GM12878 (cell line): ENCODE results near the gene ETNK2. TPM values are rescaled to one million over a fixed set of nuclear protein-coding genes. Genes with fewer than 3 reads are reported as not detected.
"Not testable (repeated sequence)": the region's sequence is repeated elsewhere in the genome, so short reads cannot be mapped to it uniquely, and the experiment has no call there.

Experiments
- ATAC-seq: fragments of 200-7000 bp; cut with Tn5 transposase; 3 replicates; pipeline ENCODE4 v1.9.1; 2020; ENCODE audit warnings: mild to moderate bottlenecking, moderate library complexity
- BruUV-seq: library from RNA; stranded (reverse); fragments of 400-500 nt; replicated peaks from 2 replicates; lab custom pipeline; 2021; lab: Mats Ljungman, UMichigan
- CTCF ChIA-PET: fragments of 300-600 bp; sonication (Branson Sonifier 250); formaldehyde crosslinking; extraction: SDS; loops from one replicate; lab custom pipeline; 2021; ENCODE audit warnings: inconsistent platforms; lab: Yijun Ruan, JAX
- POLR2A ChIA-PET: fragments of 350-600 bp; formaldehyde crosslinking; extraction: SDS; loops from one replicate; lab custom pipeline; 2021; ENCODE audit warnings: inconsistent platforms; lab: Charles Lee
- RAD21 ChIA-PET: fragments of 300-600 bp; sonication (Branson Sonifier 250); formaldehyde crosslinking; loops from one replicate; lab custom pipeline; 2023; ENCODE audit warnings: antibody characterized with exemption; ENCODE audit not compliant: unreplicated experiment; lab: Charles Lee
- SMC1A ChIA-PET: fragments of 300-600 bp; sonication (Branson Sonifier 250); formaldehyde crosslinking; loops from one replicate; lab custom pipeline; 2023; ENCODE audit not compliant: unreplicated experiment, uncharacterized antibody; lab: Charles Lee
- DNase-seq: peaks from one replicate; pipeline ENCODE4 v3.0.0-alpha.2; 2011; ENCODE audit warnings: low read depth, low spot score
- FAIRE-seq: peaks from 3 replicates; lab custom pipeline; 2011; peaks lifted over from hg19 to GRCh38; lab: Jason Lieb, UNC
- H2AFZ ChIP-seq: 2 replicates; pipeline ENCODE4 v1.6.0; 2011; ENCODE audit warnings: low read depth, low read length, control low read depth; ENCODE audit not compliant: control insufficient read depth
- H3K27ac ChIP-seq: 2 replicates; pipeline ENCODE4 v1.5.1; 2011; ENCODE audit warnings: control low read depth; ENCODE audit not compliant: control insufficient read depth, insufficient read depth
- H3K27me3 ChIP-seq, 2 experiments: replicated peaks in 1 of 2; 2 replicates each; pipeline versions ENCODE4 v1.6.0 to v1.6.1; 2011; ENCODE audit warnings: low read length in 1 of 2; ENCODE audit not compliant: control insufficient read depth in 2 of 2, insufficient read depth in 2 of 2
- H3K36me3 ChIP-seq, 2 experiments: 2 replicates each; pipeline ENCODE4 v1.5.1; 2011; ENCODE audit warnings: low read length in 1 of 2; ENCODE audit not compliant: control insufficient read depth in 2 of 2, insufficient read depth in 2 of 2
- H3K4me1 ChIP-seq: 2 replicates; pipeline ENCODE4 v1.6.1; 2011; ENCODE audit warnings: mild to moderate bottlenecking, low read length, moderate library complexity, mixed read lengths; ENCODE audit not compliant: control insufficient read depth, insufficient read depth
- H3K4me2 ChIP-seq: 2 replicates; pipeline ENCODE4 v1.6.0; 2011; ENCODE audit warnings: control low read depth; ENCODE audit not compliant: control insufficient read depth, insufficient read depth
- H3K4me3 ChIP-seq: fragments of 200-600 bp; sonication (generic); 2 replicates; pipeline ENCODE4 v1.5.1; 2016
- H3K79me2 ChIP-seq: 2 replicates; pipeline ENCODE4 v1.6.0; 2011; ENCODE audit warnings: low read length; ENCODE audit not compliant: control insufficient read depth, insufficient read depth
- H3K9ac ChIP-seq: 2 replicates; pipeline ENCODE4 v1.8.0; 2011; ENCODE audit warnings: low read length, control low read depth, mixed read lengths; ENCODE audit not compliant: control insufficient read depth, insufficient read depth
- H3K9me3 ChIP-seq: replicated peaks from 3 replicates; pipeline ENCODE4 v1.5.1; 2011; ENCODE audit warnings: mild to moderate bottlenecking, low read length; ENCODE audit not compliant: control insufficient read depth, insufficient read depth
- H4K20me1 ChIP-seq: 2 replicates; pipeline ENCODE4 v1.6.0; 2011; ENCODE audit not compliant: control insufficient read depth, insufficient read depth
- FOS ChIP-seq: IDR thresholded peaks from 3 replicates; pipeline ENCODE4 v1.6.1; 2011; ENCODE audit warnings: borderline replicate concordance; ENCODE audit not compliant: insufficient read length; ENCODE audit errors: extremely low read depth
- KAT2A ChIP-seq: conservative IDR thresholded peaks from 2 replicates; pipeline ENCODE4 v1.6.1; 2011; ENCODE audit warnings: low read depth, low read length; ENCODE audit not compliant: control insufficient read depth
- MEF2B ChIP-seq: fragments of 450-650 bp; IDR thresholded peaks from 2 replicates; pipeline ENCODE4 v1.6.1; 2018; ENCODE audit warnings: mild to moderate bottlenecking, moderate library complexity; ENCODE audit not compliant: partially characterized antibody, poor library complexity, severe bottlenecking
- RCOR1 ChIP-seq: conservative IDR thresholded peaks from 2 replicates; pipeline ENCODE4 v1.6.1; 2012; ENCODE audit warnings: low read depth, low read length, improper control_type of control experiment
- SPI1 ChIP-seq: IDR thresholded peaks from 2 replicates; pipeline ENCODE4 v1.6.1; 2011; ENCODE audit warnings: low read depth, mild to moderate bottlenecking, low read length, moderate library complexity, borderline replicate concordance; ENCODE audit not compliant: insufficient read depth
- WGBS: methylation state at CpG from one replicate; pipeline ENCODE4 v1.1.6; 2016; ENCODE audit warnings: low lambda C conversion rate; ENCODE audit not compliant: insufficient replicate concordance, insufficient coverage; ENCODE audit errors: missing lambda C conversion rate; 5-methylcytosine and 5-hydroxymethylcytosine counted together
- in situ Hi-C: fragments of 300-500 bp; cut with MboI; formaldehyde crosslinking; loops from 9 replicates; pipeline ENCODE4 v1.14.3; 2018; ENCODE audit warnings: mixed read lengths
- intact Hi-C: fragments of 100-400 bp; cut with micrococcal nuclease; formaldehyde crosslinking; loops from one replicate; pipeline ENCODE4 v1.14.2; 2022; ENCODE audit not compliant: unreplicated experiment
- polyA plus RNA-seq, 11 experiments: library from polyadenylated mRNA; depleted of rRNA in 4 of 11; unstranded in 6 of 11; stranded (reverse) in 5 of 11; fragments of >200 nt; fragmentation: Nextera tagmentation in 4 of 11; fragmentation: Illumina TruSeq in 1 of 11; extraction: Ambion mirVana in 4 of 11; extraction: Trizol in 1 of 11; gene quantifications; 1 replicate in 1 of 11; 2 replicates in 10 of 11; pipeline versions ENCODE4 v1.2.1 to v1.2.3, GENCODE V29; 2011 to 2016; ENCODE audit warnings: inconsistent platforms in 2 of 11, missing spikeins in 2 of 11, low read depth in 1 of 11
- total RNA-seq, 4 experiments: library from RNA; depleted of rRNA in 3 of 4; stranded (reverse); fragments of >200 nt in 3 of 4; fragmentation: Illumina TruSeq in 1 of 4; extraction: Trizol in 1 of 4; gene quantifications; 2 replicates each; pipeline versions ENCODE4 v1.2.1 to v1.2.3, GENCODE V29; 2013 to 2021
- TF ChIP-seq, protein P1 (sequence below): fragments of 450-650 bp; IDR thresholded peaks from 2 replicates; pipeline ENCODE4 v1.6.1; 2016; ENCODE audit warnings: mild to moderate bottlenecking

Gene ETNK2
- total and polyA plus RNA-seq, 10 of the 15 experiments (the other 5 are each of a cell fraction or from before 2014, with no cell fraction given) = 0.14 TPM; not detected in 9

DNA sequence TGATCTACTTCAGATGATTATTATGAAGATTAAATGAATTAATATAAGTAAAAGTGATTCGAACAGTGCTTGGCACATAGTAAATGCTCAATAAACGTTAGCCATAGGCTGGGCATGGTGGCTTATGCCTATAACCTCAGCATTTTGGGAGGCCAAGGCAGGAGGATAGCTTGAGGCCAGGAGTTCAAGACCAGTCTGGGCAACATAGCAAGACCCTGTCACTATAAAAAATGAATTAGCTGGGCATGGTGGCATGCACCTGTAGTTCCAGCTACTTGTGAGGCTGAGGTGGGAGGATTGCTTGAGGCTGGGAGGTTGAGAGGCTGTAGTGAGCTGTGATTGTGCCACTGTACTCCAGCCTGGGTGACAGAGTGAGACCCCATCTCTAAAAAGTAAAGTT lies 52.1 kb downstream of the ETNK2 start:
- H3K9me3 ChIP-seq, H3K27ac ChIP-seq, CTCF ChIA-PET, POLR2A ChIA-PET, H3K79me2 ChIP-seq, H3K27me3 ChIP-seq, H3K9ac ChIP-seq, H2AFZ ChIP-seq, ATAC-seq, DNase-seq, H3K4me3 ChIP-seq, in situ Hi-C loops, H3K4me1 ChIP-seq, H3K36me3 ChIP-seq, intact Hi-C loops, H3K4me2 ChIP-seq, FAIRE-seq, BruUV-seq, H4K20me1 ChIP-seq, RAD21 ChIA-PET: not testable (repeated sequence)
- 37% methylated on average over 2 of the region's 2 CpGs for WGBS
- SMC1A ChIA-PET = interaction anchor here (2.0 kb wide), 1 partner anchor 29 kb away, joined by 7 read pairs; no protein-coding TSS in a partner anchor

DNA sequence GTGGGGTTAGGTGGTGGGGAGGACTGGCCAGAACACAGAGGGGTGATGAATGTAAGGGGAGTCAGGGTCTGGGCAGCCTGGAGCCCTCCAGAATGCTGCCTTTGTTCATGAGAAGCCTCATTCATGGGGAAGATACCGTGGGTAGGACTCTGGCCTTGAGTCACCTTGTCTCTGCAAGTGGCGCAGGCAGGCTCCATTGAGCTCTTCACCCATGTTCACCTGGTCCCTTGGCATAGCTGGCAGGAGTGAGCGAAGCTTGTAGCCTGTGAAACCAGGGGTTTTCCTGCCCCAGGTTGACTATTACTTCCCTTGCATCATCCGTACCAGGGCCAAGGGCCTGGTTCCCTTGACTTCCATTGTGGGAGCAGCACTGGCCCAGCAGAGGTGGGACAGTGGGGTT lies 53.2 kb downstream of the ETNK2 start:
- intact Hi-C loops = no loop called here
- WGBS = 0% methylated on average over 4 of the region's 4 CpGs
- no peak for DNase-seq
- ChIA-PET RAD21 (no interaction called here), SMC1A (interaction anchor here (0.7 to 2.0 kb wide), 3 partner anchors 13 to 225 kb away, joined by 3 to 7 read pairs (median 3); no protein-coding TSS in a partner anchor), CTCF (interaction anchor here (0.8 to 1.2 kb wide), 2 partner anchors 19 to 30 kb away, joined by 4 to 5 read pairs; no protein-coding TSS in a partner anchor), POLR2A (interaction anchor here (1.0 kb wide), 1 partner anchor 14 kb away, joined by 3 read pairs; no protein-coding TSS in a partner anchor)
- no peak overlapping the region for H3K4me3 ChIP-seq
- no peak overlapping the region for H3K9ac ChIP-seq
- H3K4me2 ChIP-seq = no peak overlapping the region
- no peaks in the 10 kb centered on the region for H4K20me1 ChIP-seq
- FAIRE-seq = no peak
- H2AFZ ChIP-seq = no peak overlapping the region
- no peaks in the 10 kb centered on the region for H3K27me3 ChIP-seq
- no peaks in the 10 kb centered on the region for H3K36me3 ChIP-seq
- no TSS peak for BruUV-seq
- H3K9me3 ChIP-seq = no peaks in the 10 kb centered on the region
- no peaks in the 10 kb centered on the region for H3K79me2 ChIP-seq
- peaks cover 3% of the 10 kb centered on the region; the same call in 1 of the 2 replicates for H3K4me1 ChIP-seq
- TF ChIP-seq RCOR1 (no peak), MEF2B (no peak), SPI1 (no peak), KAT2A (no peak), FOS (no peak)
- TF ChIP-seq, protein P1, sequence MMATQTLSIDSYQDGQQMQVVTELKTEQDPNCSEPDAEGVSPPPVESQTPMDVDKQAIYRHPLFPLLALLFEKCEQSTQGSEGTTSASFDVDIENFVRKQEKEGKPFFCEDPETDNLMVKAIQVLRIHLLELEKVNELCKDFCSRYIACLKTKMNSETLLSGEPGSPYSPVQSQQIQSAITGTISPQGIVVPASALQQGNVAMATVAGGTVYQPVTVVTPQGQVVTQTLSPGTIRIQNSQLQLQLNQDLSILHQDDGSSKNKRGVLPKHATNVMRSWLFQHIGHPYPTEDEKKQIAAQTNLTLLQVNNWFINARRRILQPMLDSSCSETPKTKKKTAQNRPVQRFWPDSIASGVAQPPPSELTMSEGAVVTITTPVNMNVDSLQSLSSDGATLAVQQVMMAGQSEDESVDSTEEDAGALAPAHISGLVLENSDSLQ = no peak
- peak; percentile 65 for ATAC-seq
- in situ Hi-C loops = no loop called here
- no peak overlapping the region for H3K27ac ChIP-seq
